ENCODE data around the gene STX5.
A peak's percentile ranks its signal among the peaks of the same experiment; 100 is the strongest.

Gene STX5

DNA sequence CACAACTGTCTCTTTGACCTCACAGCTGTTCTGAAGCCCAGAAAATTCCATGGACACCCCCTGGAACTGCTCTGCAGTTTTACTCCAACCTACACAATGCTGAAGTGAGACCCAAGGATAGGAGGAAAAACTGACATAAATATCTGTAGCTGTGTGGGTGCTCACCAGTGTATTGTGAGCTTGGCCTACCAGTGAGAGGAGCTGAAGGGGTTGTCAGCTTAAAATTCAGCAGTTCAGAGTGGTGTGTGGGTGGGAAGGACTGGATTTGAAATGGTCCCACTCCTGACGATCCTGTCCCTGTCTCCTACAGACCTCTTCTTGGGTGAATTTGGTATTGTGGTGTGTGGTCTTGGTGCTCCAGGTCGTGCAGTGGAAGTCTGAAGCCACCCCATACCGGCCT, 42.3 kb downstream of the STX5 start:
- DNase-seq (ENCODE audit: low read depth in 2 of 2): no peak
- no peak overlapping the region for H3K4me3 ChIP-seq (replicated peaks in 1 of 2; ENCODE audit: low read depth in 2 of 2, low read length in 2 of 2)
- TF ChIP-seq, protein P1, sequence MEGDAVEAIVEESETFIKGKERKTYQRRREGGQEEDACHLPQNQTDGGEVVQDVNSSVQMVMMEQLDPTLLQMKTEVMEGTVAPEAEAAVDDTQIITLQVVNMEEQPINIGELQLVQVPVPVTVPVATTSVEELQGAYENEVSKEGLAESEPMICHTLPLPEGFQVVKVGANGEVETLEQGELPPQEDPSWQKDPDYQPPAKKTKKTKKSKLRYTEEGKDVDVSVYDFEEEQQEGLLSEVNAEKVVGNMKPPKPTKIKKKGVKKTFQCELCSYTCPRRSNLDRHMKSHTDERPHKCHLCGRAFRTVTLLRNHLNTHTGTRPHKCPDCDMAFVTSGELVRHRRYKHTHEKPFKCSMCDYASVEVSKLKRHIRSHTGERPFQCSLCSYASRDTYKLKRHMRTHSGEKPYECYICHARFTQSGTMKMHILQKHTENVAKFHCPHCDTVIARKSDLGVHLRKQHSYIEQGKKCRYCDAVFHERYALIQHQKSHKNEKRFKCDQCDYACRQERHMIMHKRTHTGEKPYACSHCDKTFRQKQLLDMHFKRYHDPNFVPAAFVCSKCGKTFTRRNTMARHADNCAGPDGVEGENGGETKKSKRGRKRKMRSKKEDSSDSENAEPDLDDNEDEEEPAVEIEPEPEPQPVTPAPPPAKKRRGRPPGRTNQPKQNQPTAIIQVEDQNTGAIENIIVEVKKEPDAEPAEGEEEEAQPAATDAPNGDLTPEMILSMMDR (IDR thresholded peaks at IDR 0.05; ENCODE audit: low read depth, low read length): no peak

DNA sequence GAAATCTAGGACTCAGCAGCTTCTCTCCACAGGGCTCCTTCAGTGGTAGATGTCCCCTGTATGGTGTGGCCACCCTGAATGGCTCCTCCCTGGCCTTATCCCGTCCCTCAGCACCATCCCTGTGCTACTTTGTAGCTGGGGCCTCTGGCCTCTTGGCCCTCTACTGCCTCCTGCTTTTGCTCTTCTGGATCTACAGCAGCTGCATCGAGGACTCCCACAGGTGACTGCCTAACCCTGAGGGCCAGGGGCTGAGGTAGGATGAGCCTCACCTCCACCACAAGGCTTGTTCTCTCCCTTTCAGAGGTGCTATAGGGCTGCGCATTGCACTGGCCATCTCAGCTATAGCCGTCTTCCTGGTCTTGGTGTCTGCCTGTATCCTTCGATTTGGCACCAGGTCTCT, 42.9 kb downstream of the STX5 start:
- TF ChIP-seq, protein P1 (IDR thresholded peaks at IDR 0.05; ENCODE audit: low read depth, low read length): no peak
- no peak overlapping the region for H3K4me3 ChIP-seq (replicated peaks in 1 of 2; ENCODE audit: low read depth in 2 of 2, low read length in 2 of 2)

DNA sequence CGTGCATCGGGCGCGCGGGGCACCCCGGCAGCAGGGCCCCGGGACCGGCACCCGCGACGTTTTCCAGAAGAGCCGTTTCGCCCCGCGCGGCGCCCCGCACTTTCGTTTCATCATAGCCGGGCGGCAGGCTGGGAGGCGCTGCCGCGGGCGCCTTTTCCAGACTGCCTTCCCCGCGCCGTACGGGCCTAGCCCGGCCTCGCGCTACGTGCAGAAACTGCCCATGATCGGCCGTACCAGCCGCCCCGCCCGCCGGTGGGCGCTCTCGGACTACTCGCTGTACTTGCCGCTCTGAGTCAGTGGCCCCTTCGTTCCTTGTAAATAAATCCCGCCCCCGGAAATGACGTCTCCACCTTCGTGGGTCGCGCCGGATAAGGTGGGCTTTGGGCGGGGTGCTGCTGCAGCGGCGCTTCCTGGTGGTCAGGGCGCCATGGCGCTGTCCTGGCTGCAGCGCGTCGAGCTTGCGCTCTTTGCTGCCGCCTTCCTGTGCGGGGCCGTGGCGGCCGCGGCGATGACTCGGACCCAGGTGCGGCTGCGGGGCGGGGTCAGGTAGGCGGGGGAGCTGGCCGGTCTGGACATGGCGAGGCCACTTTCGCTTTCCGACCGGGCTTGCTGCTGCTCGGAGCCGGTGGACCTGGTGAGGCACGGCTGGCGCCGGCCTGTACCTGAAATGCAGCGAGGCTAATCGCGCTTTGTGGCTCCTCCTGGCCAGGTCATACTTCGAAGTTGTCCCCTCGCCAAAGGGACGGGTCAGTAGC, 44.7 kb downstream of the STX5 start, which contains the start of gene TMEM179B:
Gene TMEM179B (plus strand): TSS at position 398 of the 755 bp plus-strand sequence. CDS start 30 bp downstream, at position 428.
- peak; percentile 98 to 99 for DNase-seq (ENCODE audit: low read depth in 2 of 2)
- TF ChIP-seq, protein P1 (IDR thresholded peaks at IDR 0.05; ENCODE audit: low read depth, low read length): peak; percentile 73
- peak within 1 kb of the TSS; percentile 82 to 95 for H3K4me3 ChIP-seq (replicated peaks in 1 of 2; ENCODE audit: low read depth in 2 of 2, low read length in 2 of 2)

More for the DNA sequence above, 42.9 kb downstream of the STX5 start:
- DNase-seq (ENCODE audit: low read depth in 2 of 2): no peak

DNA sequence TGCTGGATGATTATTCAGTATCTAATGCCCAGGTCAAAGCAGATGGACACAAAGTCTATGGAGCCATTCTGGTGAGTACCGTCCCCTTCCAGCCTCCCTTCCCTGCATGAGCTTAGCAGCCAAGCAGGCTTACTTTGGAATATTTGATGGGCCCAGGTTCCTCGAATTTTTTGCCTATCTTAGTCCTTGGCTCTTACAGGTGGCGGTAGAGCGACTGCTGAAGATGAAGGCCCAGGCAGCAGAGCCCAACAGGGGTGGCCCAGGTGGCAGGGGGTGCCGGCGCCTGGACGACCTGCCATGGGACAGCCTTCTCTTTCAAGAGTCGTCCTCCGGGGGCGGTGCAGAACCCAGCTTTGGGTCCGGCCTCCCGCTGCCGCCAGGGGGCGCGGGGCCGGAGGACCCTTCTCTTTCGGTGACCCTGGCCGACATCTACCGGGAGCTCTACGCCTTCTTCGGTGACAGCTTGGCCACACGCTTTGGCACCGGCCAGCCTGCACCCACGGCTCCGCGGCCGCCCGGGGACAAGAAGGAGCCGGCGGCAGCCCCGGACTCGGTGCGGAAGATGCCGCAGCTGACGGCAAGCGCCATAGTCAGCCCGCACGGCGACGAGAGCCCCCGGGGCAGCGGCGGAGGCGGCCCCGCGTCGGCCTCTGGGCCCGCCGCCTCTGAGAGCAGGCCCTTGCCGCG, 45.4 kb downstream of the STX5 start:
- peak overlapping the region; percentile 82 to 95 for H3K4me3 ChIP-seq (replicated peaks in 1 of 2; ENCODE audit: low read depth in 2 of 2, low read length in 2 of 2)
- DNase-seq (ENCODE audit: low read depth in 2 of 2): peak; percentile 84 to 86
- TF ChIP-seq, protein P1 (IDR thresholded peaks at IDR 0.05; ENCODE audit: low read depth, low read length): peak; percentile 99

DNA sequence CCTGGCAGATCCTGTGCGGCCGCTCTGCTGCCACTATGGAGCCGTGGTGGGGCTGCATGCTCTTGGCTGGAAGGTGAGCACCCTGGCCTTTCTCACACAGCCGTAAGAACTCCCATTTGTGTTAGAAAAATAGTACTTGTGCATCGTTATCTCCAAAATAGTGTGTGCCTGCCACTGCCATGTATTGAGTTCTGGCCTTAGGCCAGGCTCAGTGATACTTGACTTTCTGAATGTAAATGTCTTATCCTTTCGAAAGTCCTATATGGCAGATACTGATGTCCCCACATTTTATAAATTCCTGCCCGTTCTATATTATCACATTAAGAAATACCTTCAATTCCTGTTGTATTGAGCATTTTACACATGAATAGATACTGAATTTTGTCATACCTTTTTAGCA, 49.1 kb downstream of the STX5 start:
- H3K4me3 ChIP-seq (replicated peaks in 1 of 2; ENCODE audit: low read depth in 2 of 2, low read length in 2 of 2): no peak overlapping the region
- TF ChIP-seq, protein P1 (IDR thresholded peaks at IDR 0.05; ENCODE audit: low read depth, low read length): no peak
- no peak for DNase-seq (ENCODE audit: low read depth in 2 of 2)

DNA sequence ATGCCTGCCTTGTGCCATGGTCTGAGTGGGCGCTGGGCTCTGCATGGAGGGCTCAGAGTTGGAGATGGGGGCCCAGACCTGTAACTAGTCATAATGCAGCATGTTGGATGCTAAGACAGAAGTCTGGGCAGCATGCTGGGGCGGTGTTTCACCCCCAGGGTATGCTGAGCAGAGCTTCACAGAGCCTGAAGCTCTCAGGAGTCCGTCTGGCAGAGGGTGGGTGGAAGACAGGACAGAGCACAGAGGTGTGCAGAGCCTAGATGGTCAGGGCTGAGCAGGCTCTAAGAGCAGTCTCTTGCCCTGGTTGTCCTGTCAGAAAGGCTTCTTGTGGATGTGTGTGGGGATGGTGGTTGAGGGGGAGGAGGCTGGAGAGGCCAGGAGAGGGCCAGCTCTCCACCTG, 53.4 kb downstream of the STX5 start:
- TF ChIP-seq, protein P1 (IDR thresholded peaks at IDR 0.05; ENCODE audit: low read depth, low read length): no peak
- no peak for DNase-seq (ENCODE audit: low read depth in 2 of 2)
- H3K4me3 ChIP-seq (replicated peaks in 1 of 2; ENCODE audit: low read depth in 2 of 2, low read length in 2 of 2): no peak overlapping the region

Measured in cardiac fibroblast (primary cell).